Measurements from ENCODE around the gene FARP2.

GRCh38 chr2:241509155-241509784 is 153.2 kb downstream of the FARP2 start:
- TF ChIP-seq CTCF (IDR thresholded peaks at IDR 0.05 in 2 of 3, conservative IDR thresholded peaks at IDR 0.05 in 1 of 3; ENCODE audit: borderline replicate concordance in 1 of 3, insufficient read depth in 1 of 3, low read depth in 2 of 3, low read length in 2 of 3) (no peak), REST (IDR thresholded peaks at IDR 0.05; ENCODE audit: low read depth) (no peak), POLR2AphosphoS5 (IDR thresholded peaks at IDR 0.05; ENCODE audit: low read depth, low read length) (no peak), POLR2A (IDR thresholded peaks at IDR 0.05; ENCODE audit: borderline replicate concordance, extremely low read depth, insufficient read depth, insufficient read length) (no peak), YY1 (IDR thresholded peaks at IDR 0.05; ENCODE audit: extremely low read depth, insufficient replicate concordance, low read depth, low read length) (no peak), CEBPB (IDR thresholded peaks at IDR 0.05; ENCODE audit: low read depth) (no peak), EGR1 (IDR thresholded peaks at IDR 0.05; ENCODE audit: low read depth) (no peak), FOSL1 (IDR thresholded peaks at IDR 0.05; ENCODE audit: low read depth) (no peak), EZH2 (IDR thresholded peaks at IDR 0.05) (no peak)

All from HCT116 (cell line).